Measurements from ENCODE around the gene CCR6.
"Not testable (repeated sequence)": the region's sequence is repeated elsewhere in the genome, so short reads cannot be mapped to it uniquely, and the experiment has no call there.

GRCh38 chr6:167088741-167089140, 34.2 kb upstream of the CCR6 start:
- not testable (repeated sequence) for TF ChIP-seq POLR2A (IDR thresholded peaks at IDR 0.05); CTCF (IDR thresholded peaks at IDR 0.05 in 8 of 11, conservative IDR thresholded peaks at IDR 0.05 in 3 of 11)

Measured in spleen (tissue), 7 donors.